HepG2 (cell line): Measurements from ENCODE around the gene DOCK3. TPM values are rescaled to one million over a fixed set of nuclear protein-coding genes. Genes with fewer than 3 reads are reported as not detected.

Experiments
- CAMTA2 ChIP-seq: sonication (generic); formaldehyde crosslinking; IDR thresholded peaks from 2 replicates; pipeline ENCODE4 v1.4.0; 2020; ENCODE audit warnings: mild to moderate bottlenecking, missing genetic modification reagents, borderline replicate concordance
- IRX3 ChIP-seq: sonication (generic); formaldehyde crosslinking; IDR thresholded peaks from 2 replicates; pipeline ENCODE4 v1.8.1; 2023; ENCODE audit warnings: mild to moderate bottlenecking, low read depth, missing genetic modification reagents, borderline replicate concordance
- KDM5A ChIP-seq: fragments of 200-600 bp; sonication (generic); IDR thresholded peaks from 2 replicates; pipeline ENCODE4 v1.7.0; 2018; ENCODE audit warnings: antibody characterized with exemption, mild to moderate bottlenecking, low read length, borderline replicate concordance
- RAD21 ChIP-seq: fragments of 450-650 bp; formaldehyde crosslinking; IDR thresholded peaks from 2 replicates; pipeline ENCODE4 v1.5.0; 2020; ENCODE audit warnings: mild to moderate bottlenecking
- RBFOX2 ChIP-seq: fragments of 200-400 bp; formaldehyde crosslinking; IDR thresholded peaks from 2 replicates; pipeline ENCODE4 v1.6.1; 2017; ENCODE audit warnings: low read depth, mild to moderate bottlenecking, low read length
- RXRA ChIP-seq: sonication (generic); formaldehyde crosslinking; IDR thresholded peaks from 2 replicates; pipeline ENCODE4 v1.5.1; 2020; ENCODE audit warnings: missing genetic modification reagents
- TBX3 ChIP-seq: fragments of 450-650 bp; IDR thresholded peaks from 2 replicates; pipeline ENCODE4 v1.6.1; 2017; ENCODE audit warnings: antibody characterized with exemption, mild to moderate bottlenecking, inconsistent platforms, borderline replicate concordance
- YEATS2 ChIP-seq: sonication (generic); formaldehyde crosslinking; IDR thresholded peaks from 2 replicates; pipeline ENCODE4 v1.4.0; 2020; ENCODE audit warnings: missing genetic modification reagents, borderline replicate concordance
- ZHX2 ChIP-seq, 2 experiments: sonication (generic) in 1 of 2; formaldehyde crosslinking in 1 of 2; IDR thresholded peaks; 2 replicates each; pipeline versions ENCODE4 v1.6.1 to v1.9.0; 2014 to 2022; ENCODE audit warnings: antibody characterized with exemption in 1 of 2, borderline replicate concordance in 1 of 2, inconsistent platforms in 1 of 2, low read depth in 1 of 2, missing genetic modification reagents in 1 of 2
- ZNF12 ChIP-seq: sonication (generic); formaldehyde crosslinking; IDR thresholded peaks from 2 replicates; pipeline ENCODE4 v1.5.0; 2020; ENCODE audit warnings: missing genetic modification reagents
- ZNF281 ChIP-seq: sonication (generic); formaldehyde crosslinking; IDR thresholded peaks from 2 replicates; pipeline ENCODE4 v1.4.0; 2020; ENCODE audit warnings: missing genetic modification reagents, borderline replicate concordance
- ZNF30 ChIP-seq: sonication (generic); formaldehyde crosslinking; IDR thresholded peaks from 2 replicates; pipeline ENCODE4 v1.5.0; 2020; ENCODE audit warnings: mild to moderate bottlenecking, missing genetic modification reagents
- ZNF317 ChIP-seq: sonication (generic); formaldehyde crosslinking; IDR thresholded peaks from 2 replicates; pipeline ENCODE4 v1.5.0; 2020; ENCODE audit warnings: mild to moderate bottlenecking, missing genetic modification reagents
- ZNF350 ChIP-seq: sonication (generic); formaldehyde crosslinking; IDR thresholded peaks from 2 replicates; pipeline ENCODE4 v1.4.0; 2020; ENCODE audit warnings: mild to moderate bottlenecking, low read depth, missing genetic modification reagents, borderline replicate concordance
- ZNF598 ChIP-seq: sonication (generic); formaldehyde crosslinking; IDR thresholded peaks from 2 replicates; pipeline ENCODE4 v1.5.1; 2020; ENCODE audit warnings: mild to moderate bottlenecking, missing genetic modification reagents, borderline replicate concordance
- ZNF710 ChIP-seq: sonication (generic); formaldehyde crosslinking; IDR thresholded peaks from 2 replicates; pipeline ENCODE4 v1.5.0; 2020; ENCODE audit warnings: mild to moderate bottlenecking, missing genetic modification reagents, borderline replicate concordance
- polyA plus RNA-seq, 8 experiments: library from polyadenylated mRNA; depleted of rRNA in 3 of 8; stranded (reverse) in 7 of 8; unstranded in 1 of 8; fragments of >200 nt; fragmentation: Illumina TruSeq in 4 of 8; extraction: Trizol in 4 of 8; gene quantifications; 2 replicates each; pipeline versions ENCODE4 v1.2.1 to v1.2.3, GENCODE V29; 2011 to 2016; ENCODE audit warnings: low read depth in 4 of 8, missing spikeins in 1 of 8, mixed read lengths in 1 of 8; ENCODE audit not compliant: insufficient read depth in 1 of 8
- total RNA-seq, 5 experiments: library from RNA; depleted of rRNA; stranded (reverse); fragments of >200 nt; fragmentation: Illumina TruSeq; extraction: Trizol; gene quantifications; 2 replicates each; pipeline ENCODE4 v1.2.3, GENCODE V29; 2016; ENCODE audit warnings: low read depth in 1 of 5

The DOCK3 gene
- total and polyA plus RNA-seq, 2 of the 13 experiments (the other 11 are each of a cell fraction or from before 2014, with no cell fraction given): not detected

GRCh38 chr3:51391566-51392354, 717.0 kb downstream of the DOCK3 start (continued):
- TF ChIP-seq RXRA (CRISPR knock-in tag) (no peak), ZNF598 (CRISPR knock-in tag) (no peak), ZNF12 (CRISPR knock-in tag) (peak; percentile 20; the same call in 1 of the 2 replicates), ZNF317 (CRISPR knock-in tag) (no peak), ZHX2 (IDR thresholded peaks at IDR 0.05; ENCODE audit: low read depth) (no peak), ZHX2 (CRISPR knock-in tag; IDR thresholded peaks at IDR 0.05; ENCODE audit: borderline replicate concordance) (no peak), IRX3 (no peak), CAMTA2 (CRISPR knock-in tag) (no peak), RBFOX2 (peak; percentile 8; the same call in 1 of the 2 replicates), ZNF281 (CRISPR knock-in tag) (no peak), ZNF710 (CRISPR knock-in tag) (no peak), YEATS2 (no peak), KDM5A (no peak), TBX3 (no peak), RAD21 (CRISPR knock-in tag) (no peak), ZNF350 (CRISPR knock-in tag) (no peak), ZNF30 (CRISPR knock-in tag) (no peak)
